Esophagus muscularis mucosa (tissue), 4 donors: ENCODE data around the gene RMND5B.

Source experiments
- CTCF ChIP-seq, 3 experiments: fragments of 200-600 bp in 2 of 3; fragments of 450-650 bp in 1 of 3; sonication (generic) in 2 of 3; IDR thresholded peaks; one replicate each; pipeline ENCODE4 v1.5.1; 2017 to 2019; ENCODE audit warnings: antibody characterized with exemption in 3 of 3, mild to moderate bottlenecking in 2 of 3, moderate library complexity in 1 of 3
- EP300 ChIP-seq: sonication (generic); formaldehyde crosslinking; IDR thresholded peaks from one replicate; pipeline ENCODE4 v1.6.1; 2017; ENCODE audit warnings: antibody characterized with exemption
- POLR2A ChIP-seq: fragments of 450-650 bp; IDR thresholded peaks from one replicate; pipeline ENCODE4 v1.6.1; 2017; ENCODE audit warnings: antibody characterized with exemption, moderate library complexity, mild to moderate bottlenecking, low read depth
- POLR2AphosphoS5 ChIP-seq, 2 donors: sonication (generic); formaldehyde crosslinking; IDR thresholded peaks; one replicate each; pipeline ENCODE4 v1.6.1; 2017; ENCODE audit warnings: antibody characterized with exemption in 2 of 2

DNA sequence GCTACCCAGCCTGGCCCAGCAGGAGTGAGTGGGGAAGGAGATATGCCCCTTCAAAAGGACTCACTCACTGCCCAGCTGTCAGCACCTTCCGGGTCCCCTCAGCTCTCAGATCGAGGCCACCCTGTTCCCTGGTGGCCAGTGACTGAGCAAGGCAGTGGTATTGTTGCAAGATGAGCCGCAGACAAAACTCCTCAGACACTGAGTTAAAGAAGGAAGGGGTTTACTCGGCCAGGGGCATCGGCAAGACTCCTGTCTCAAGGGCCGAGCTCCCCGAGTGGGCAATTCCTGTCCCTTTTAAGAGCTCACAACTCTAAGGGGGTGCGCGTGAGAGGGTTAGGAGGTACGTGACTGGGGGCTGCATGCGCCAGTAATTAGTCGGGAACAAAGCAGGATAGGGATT, 27.2 kb upstream of the RMND5B start:
- no peak for TF ChIP-seq CTCF (IDR thresholded peaks at IDR 0.05)
- no peak for TF ChIP-seq POLR2AphosphoS5 (IDR thresholded peaks at IDR 0.05)
- no peak for TF ChIP-seq EP300
- TF ChIP-seq POLR2A: no peak
